ENCODE data around the gene HEPN1.

HEPN1 gene

GRCh38 chr11:124899383-124900145 lies 19.5 kb upstream of the HEPN1 start:
- DNase-seq (ENCODE audit: low spot score), result no peak

GRCh38 chr11:124900464-124900863 lies 18.6 kb upstream of the HEPN1 start:
- DNase-seq (ENCODE audit: low spot score), result peak; percentile 87

GRCh38 chr11:124902616-124903015 lies 16.4 kb upstream of the HEPN1 start:
- no peak for DNase-seq (ENCODE audit: low spot score)

GRCh38 chr11:124915541-124916369 lies 3.3 kb upstream of the HEPN1 start:
- DNase-seq (ENCODE audit: low spot score), result no peak

GRCh38 chr11:124916370-124916710 lies 2.7 kb upstream of the HEPN1 start:
- no peak for DNase-seq (ENCODE audit: low spot score)

GRCh38 chr11:124917115-124917637 lies 1.9 kb upstream of the HEPN1 start:
- DNase-seq (ENCODE audit: low spot score), result no peak

GRCh38 chr11:124919898-124920297 lies 848 bp downstream of the HEPN1 start:
- no peak for DNase-seq (ENCODE audit: low spot score)

- no peak for DNase-seq (ENCODE audit: low spot score)
These were observed 1.3 kb downstream of the HEPN1 start for GRCh38 chr11:124920356-124920755.

GRCh38 chr11:124920870-124921609 lies 2.0 kb downstream of the HEPN1 start:
- no peak for DNase-seq (ENCODE audit: low spot score)

GRCh38 chr11:124922831-124923230 lies 3.8 kb downstream of the HEPN1 start:
- no peak for DNase-seq (ENCODE audit: low spot score)

- DNase-seq (ENCODE audit: low spot score), result no peak
These were observed 4.2 kb downstream of the HEPN1 start for GRCh38 chr11:124923296-124923695.

- DNase-seq (ENCODE audit: low spot score), result no peak
These were observed 10.1 kb downstream of the HEPN1 start for GRCh38 chr11:124928942-124929665.

GRCh38 chr11:124930799-124931198 lies 11.7 kb downstream of the HEPN1 start:
- DNase-seq (ENCODE audit: low spot score), result no peak

- DNase-seq (ENCODE audit: low spot score), result no peak
These were observed 16.0 kb downstream of the HEPN1 start for GRCh38 chr11:124934862-124935547.

- DNase-seq (ENCODE audit: low spot score), result no peak
These were observed 16.8 kb downstream of the HEPN1 start, which contains the start of gene HEPACAM for GRCh38 chr11:124935548-124936514. TSS of gene HEPACAM (minus strand) at chr11:124936047. CDS start at chr11:124936006, 41 bp downstream.

- DNase-seq (ENCODE audit: low spot score), result no peak
These were observed 18.4 kb downstream of the HEPN1 start for GRCh38 chr11:124937336-124937935.

- no peak for DNase-seq (ENCODE audit: low spot score)
These were observed 19.2 kb downstream of the HEPN1 start for GRCh38 chr11:124938206-124938765.

GRCh38 chr11:124938970-124939369 lies 19.9 kb downstream of the HEPN1 start:
- no peak for DNase-seq (ENCODE audit: low spot score)

GRCh38 chr11:124941703-124942102 lies 22.7 kb downstream of the HEPN1 start:
- no peak for DNase-seq (ENCODE audit: low spot score)

Measured in SW480 (cell line).